ENCODE results near the gene IDH1. TPM values are rescaled to one million over a fixed set of nuclear protein-coding genes. Genes with fewer than 3 reads are reported as not detected.

Gene IDH1
- polyA plus RNA-seq, 2 of the 4 experiments (the other 2 are of a cell fraction): 180 to 346 TPM

- ChIA-PET POLR2A (no interaction called here), CTCF (interaction anchor here (2.4 kb wide), 1 partner anchor 15 kb away, joined by 8 read pairs; no protein-coding TSS in a partner anchor)
- WGBS (ENCODE audit: missing lambda C conversion rate): 69% methylated on average over 10 of the region's 10 CpGs
- no peak within 1 kb of the TSS for H3K4me3 ChIP-seq
- H3K4me2 ChIP-seq: no peak within 1 kb of the TSS
- DNase-seq (ENCODE audit: low read depth in 1 of 2, low spot score in 1 of 2): no peak
- ATAC-seq: no peak
- H3K9me3 ChIP-seq: no peaks in the 10 kb centered on the region
- no peak for FAIRE-seq
- H3K4me1 ChIP-seq: no peaks in the 10 kb centered on the region
- H3K27ac ChIP-seq: no peak within 1 kb of the TSS
- TF ChIP-seq NFE2L2 (conservative IDR thresholded peaks at IDR 0.05; ENCODE audit: low read length): no peak
- no peak for TF ChIP-seq EP300 (IDR thresholded peaks at IDR 0.05)
- TF ChIP-seq PBX3 (IDR thresholded peaks at IDR 0.05): no peak
- TF ChIP-seq ZC3H11A (IDR thresholded peaks at IDR 0.05): no peak
- no peak for TF ChIP-seq ELK1 (IDR thresholded peaks at IDR 0.05; ENCODE audit: low read depth, low read length)
- no peak for TF ChIP-seq FOXS1 (CRISPR knock-in tag; IDR thresholded peaks at IDR 0.05)
- TF ChIP-seq CTCF (IDR thresholded peaks at IDR 0.05): no peak
- TF ChIP-seq USF2 (IDR thresholded peaks at IDR 0.05): no peak
- TF ChIP-seq CEBPB (IDR thresholded peaks at IDR 0.05): no peak
- no peak for TF ChIP-seq CHD4 (IDR thresholded peaks at IDR 0.05; ENCODE audit: borderline replicate concordance)
- no peak for TF ChIP-seq CBX8 (IDR thresholded peaks at IDR 0.05)
- no peak for TF ChIP-seq HOXB13 (CRISPR knock-in tag; IDR thresholded peaks at IDR 0.05; ENCODE audit: low read depth)
- no peak for TF ChIP-seq HOXB5 (CRISPR knock-in tag; IDR thresholded peaks at IDR 0.05)
- TF ChIP-seq POLR2A (IDR thresholded peaks at IDR 0.05; ENCODE audit: low read length): no peak
- no peak for TF ChIP-seq JUN (IDR thresholded peaks at IDR 0.05)
- TF ChIP-seq ATOH8 (CRISPR knock-in tag; IDR thresholded peaks at IDR 0.05; ENCODE audit: low read depth): no peak
- no peak for TF ChIP-seq KDM5A (IDR thresholded peaks at IDR 0.05)
- no peak for TF ChIP-seq HES2 (IDR thresholded peaks at IDR 0.05)
- no peak for TF ChIP-seq NPAS2 (CRISPR knock-in tag; IDR thresholded peaks at IDR 0.05; ENCODE audit: borderline replicate concordance)
- no peak for TF ChIP-seq ZFP36 (IDR thresholded peaks at IDR 0.05; ENCODE audit: borderline replicate concordance, partially characterized antibody)
These were observed 64.9 kb downstream of the IDH1 start, which contains the start of gene C2orf80 for GRCh38 chr2:208189810-208190503. Gene C2orf80, minus strand, starts transcription at chr2:208190030. Its CDS starts 3,044 bp downstream, at chr2:208186986.
